HEK293 (cell line): ENCODE measurements around the gene MTUS2.

Experiments used
- CTCF ChIA-PET: fragments of 350-600 bp; formaldehyde crosslinking; extraction: SDS; loops from one replicate; lab custom pipeline; 2021; ENCODE audit warnings: antibody characterized with exemption; lab: Yijun Ruan, JAX
- POLR2A ChIA-PET: fragments of 300-600 bp; formaldehyde crosslinking; extraction: SDS; loops from one replicate; lab custom pipeline; 2020; ENCODE audit warnings: antibody characterized with exemption, inconsistent platforms; lab: Yijun Ruan, JAX
- H3K27ac ChIP-seq: fragments of 200-500 bp; sonication (Bioruptor generic); 2 replicates; pipeline ENCODE4 v1.5.1; 2014; ENCODE audit warnings: low read depth, low read length, control low read depth, inconsistent platforms; ENCODE audit errors: extremely low read depth
- H3K36me3 ChIP-seq, 2 experiments: fragments of 200-500 bp in 1 of 2; sonication (Bioruptor generic) in 1 of 2; 1 replicate in 1 of 2; 2 replicates in 1 of 2; pipeline ENCODE4 v1.5.1; 2014 to 2017; ENCODE audit warnings: inconsistent platforms in 2 of 2, low read length in 2 of 2; ENCODE audit not compliant: control insufficient read depth in 2 of 2, insufficient read depth in 1 of 2
- H3K4me1 ChIP-seq: fragments of 200-500 bp; sonication (Bioruptor generic); 2 replicates; pipeline ENCODE4 v1.5.1; 2014; ENCODE audit warnings: mild to moderate bottlenecking, low read length, inconsistent platforms; ENCODE audit not compliant: control insufficient read depth, insufficient read depth
- H3K4me3 ChIP-seq: 2 replicates; pipeline ENCODE4 v1.5.1; 2011; ENCODE audit warnings: low read depth, mild to moderate bottlenecking, control low read depth, low read length, moderate library complexity
- H3K9me3 ChIP-seq: fragments of 200-500 bp; sonication (Bioruptor generic); 2 replicates; pipeline ENCODE4 v1.5.1; 2014; ENCODE audit warnings: low read depth, low read length, inconsistent platforms; ENCODE audit not compliant: control insufficient read depth, insufficient read depth
- ATF2 ChIP-seq: fragments of 450-650 bp; formaldehyde crosslinking; IDR thresholded peaks from 2 replicates; pipeline ENCODE4 v1.5.1; 2016; ENCODE audit warnings: missing biosample characterization, missing genetic modification characterization, low read depth
- HOXC10 ChIP-seq: sonication (generic); formaldehyde crosslinking; IDR thresholded peaks from 2 replicates; pipeline ENCODE4 v1.8.1; 2023; ENCODE audit warnings: mild to moderate bottlenecking, missing genetic modification reagents
- PRDM10 ChIP-seq: fragments of 450-650 bp; formaldehyde crosslinking; IDR thresholded peaks from 2 replicates; pipeline ENCODE4 v1.5.1; 2016; ENCODE audit warnings: missing biosample characterization, missing genetic modification characterization
- PRDM2 ChIP-seq: fragments of 450-650 bp; formaldehyde crosslinking; IDR thresholded peaks from 2 replicates; pipeline ENCODE4 v1.5.1; 2016; ENCODE audit warnings: missing biosample characterization, missing genetic modification characterization, borderline replicate concordance
- PRDM4 ChIP-seq: fragments of 450-650 bp; formaldehyde crosslinking; IDR thresholded peaks from 2 replicates; pipeline ENCODE4 v1.5.1; 2017; ENCODE audit warnings: missing biosample characterization, missing genetic modification characterization
- SP2 ChIP-seq: fragments of 450-650 bp; formaldehyde crosslinking; IDR thresholded peaks from 2 replicates; pipeline ENCODE4 v1.5.1; 2016; ENCODE audit warnings: missing biosample characterization, missing genetic modification characterization
- YY2 ChIP-seq: fragments of 450-650 bp; formaldehyde crosslinking; IDR thresholded peaks from 2 replicates; pipeline ENCODE4 v1.5.1; 2016; ENCODE audit warnings: missing biosample characterization, missing genetic modification characterization
- ZBTB20 ChIP-seq: fragments of 450-650 bp; formaldehyde crosslinking; IDR thresholded peaks from 2 replicates; pipeline ENCODE4 v1.5.1; 2016; ENCODE audit warnings: missing biosample characterization, missing genetic modification characterization
- ZFP41 ChIP-seq: fragments of 450-650 bp; formaldehyde crosslinking; IDR thresholded peaks from 2 replicates; pipeline ENCODE4 v1.5.1; 2016; ENCODE audit warnings: missing biosample characterization, missing genetic modification characterization, borderline replicate concordance
- ZNF148 ChIP-seq: fragments of 450-650 bp; formaldehyde crosslinking; IDR thresholded peaks from 2 replicates; pipeline ENCODE4 v1.5.0; 2017; ENCODE audit warnings: missing biosample characterization, missing genetic modification characterization, borderline replicate concordance
- ZNF211 ChIP-seq: fragments of 450-650 bp; formaldehyde crosslinking; IDR thresholded peaks from 2 replicates; pipeline ENCODE4 v1.5.1; 2016; ENCODE audit warnings: low read depth, missing biosample characterization, missing genetic modification characterization
- ZNF239 ChIP-seq: fragments of 450-650 bp; formaldehyde crosslinking; IDR thresholded peaks from 2 replicates; pipeline ENCODE4 v1.5.1; 2016; ENCODE audit warnings: missing biosample characterization, missing genetic modification characterization
- ZNF266 ChIP-seq: fragments of 450-650 bp; formaldehyde crosslinking; IDR thresholded peaks from 2 replicates; pipeline ENCODE4 v1.5.1; 2016; ENCODE audit warnings: missing biosample characterization, missing genetic modification characterization, low read depth
- ZNF701 ChIP-seq: fragments of 450-650 bp; formaldehyde crosslinking; IDR thresholded peaks from 2 replicates; pipeline ENCODE4 v1.5.1; 2016; ENCODE audit warnings: missing biosample characterization, missing genetic modification characterization
- ZNF747 ChIP-seq: fragments of 450-650 bp; formaldehyde crosslinking; IDR thresholded peaks from 2 replicates; pipeline ENCODE4 v1.5.1; 2016; ENCODE audit warnings: missing biosample characterization, missing genetic modification characterization
- ZNF843 ChIP-seq: fragments of 450-650 bp; formaldehyde crosslinking; IDR thresholded peaks from 2 replicates; pipeline ENCODE4 v1.5.1; 2016; ENCODE audit warnings: missing biosample characterization, missing genetic modification characterization

The MTUS2 gene

GRCh38 chr13:29187584-29187983 is 367.4 kb downstream of the MTUS2 start (continued):
- TF ChIP-seq ZNF148 (tag by site-specific recombination) (no peak), PRDM2 (tag by site-specific recombination) (no peak), ZNF701 (tag by site-specific recombination) (no peak), ZNF747 (tag by site-specific recombination) (no peak), ATF2 (tag by site-specific recombination) (no peak), ZFP41 (no peak), SP2 (tag by site-specific recombination) (no peak)

- H3K27ac ChIP-seq = no peak overlapping the region
- no peaks in the 10 kb centered on the region for H3K9me3 ChIP-seq
- TF ChIP-seq ZNF239 (tag by site-specific recombination) = no peak
- TF ChIP-seq PRDM10 = no peak
- TF ChIP-seq ZNF211 (tag by site-specific recombination) = no peak
- no peak for TF ChIP-seq ZNF266
- TF ChIP-seq HOXC10 (CRISPR knock-in tag) = no peak
- no peak for TF ChIP-seq ZBTB20 (tag by site-specific recombination)
- TF ChIP-seq PRDM4 = no peak
- no peak for TF ChIP-seq ZNF843 (tag by site-specific recombination)
- no peak for TF ChIP-seq ZNF701 (tag by site-specific recombination)
- no peak for TF ChIP-seq YY2 (tag by site-specific recombination)
- ChIA-PET CTCF (no interaction called here), POLR2A (no interaction called here)
- no peak overlapping the region for H3K4me3 ChIP-seq
- H3K4me1 ChIP-seq = no peaks in the 10 kb centered on the region
- H3K36me3 ChIP-seq = no peaks in the 10 kb centered on the region
These were observed 370.2 kb downstream of the MTUS2 start for GRCh38 chr13:29190298-29190697.
